H1 (cell line): Measurements from ENCODE around the gene NBEA. TPM values are rescaled to one million over a fixed set of nuclear protein-coding genes. Genes with fewer than 3 reads are reported as not detected.

Experiments
- CTCF ChIA-PET: fragments of 300-600 bp; sonication (Branson Sonifier 250); formaldehyde crosslinking; loops from one replicate; lab custom pipeline; 2021; ENCODE audit not compliant: partially characterized antibody; lab: Charles Lee
- POLR2A ChIA-PET: fragments of 300-600 bp; sonication (Branson Sonifier 250); formaldehyde crosslinking; loops from one replicate; lab custom pipeline; 2021; ENCODE audit warnings: inconsistent platforms; ENCODE audit not compliant: partially characterized antibody; lab: Charles Lee
- DNase-seq, 2 experiments: peaks; one replicate each; pipeline versions ENCODE4 v3.0.0 to v3.0.0-alpha.2; 2010 to 2022; ENCODE audit warnings: low spot score in 2 of 2, low read depth in 1 of 2, mixed read lengths in 1 of 2
- FAIRE-seq: peaks from 2 replicates; lab custom pipeline; 2011; peaks lifted over from hg19 to GRCh38; lab: Jason Lieb, UNC
- H2AFZ ChIP-seq: 2 replicates; pipeline ENCODE4 v1.8.1; 2012; ENCODE audit warnings: low read length, inconsistent platforms
- H2AK5ac ChIP-seq: 2 replicates; pipeline ENCODE4 v1.6.1; 2013; ENCODE audit warnings: low read depth, low read length
- H2BK120ac ChIP-seq: replicated peaks from 2 replicates; pipeline ENCODE3; 2013; ENCODE audit warnings: low read depth, low read length, inconsistent platforms
- H2BK12ac ChIP-seq: 2 replicates; pipeline ENCODE4 v1.6.1; 2013; ENCODE audit warnings: low read depth, low read length
- H2BK15ac ChIP-seq: 2 replicates; pipeline ENCODE4 v1.6.1; 2013; ENCODE audit warnings: low read length
- H2BK20ac ChIP-seq: 2 replicates; pipeline ENCODE4 v1.6.1; 2013; ENCODE audit warnings: low read length
- H2BK5ac ChIP-seq: 2 replicates; pipeline ENCODE4 v1.6.1; 2013; ENCODE audit warnings: low read depth, low read length
- H3K14ac ChIP-seq: 2 replicates; pipeline ENCODE4 v1.6.1; 2013; ENCODE audit warnings: inconsistent platforms; ENCODE audit not compliant: insufficient read length
- H3K18ac ChIP-seq: 2 replicates; pipeline ENCODE4 v1.6.1; 2013; ENCODE audit warnings: low read length; ENCODE audit errors: extremely low read depth
- H3K23ac ChIP-seq: 2 replicates; pipeline ENCODE4 v1.6.1; 2013; ENCODE audit warnings: inconsistent platforms; ENCODE audit not compliant: insufficient read length
- H3K23me2 ChIP-seq: 2 replicates; pipeline ENCODE4 v1.6.1; 2013; ENCODE audit warnings: low read depth, low read length
- H3K27ac ChIP-seq: 2 replicates; pipeline ENCODE4 v1.6.1; 2011; ENCODE audit warnings: low read depth, low read length, inconsistent platforms
- H3K27me3 ChIP-seq, 4 experiments: replicated peaks in 1 of 4; 1 replicate in 1 of 4; 2 replicates in 3 of 4; pipeline versions ENCODE4 v1.6.1 to v1.8.1; 2011 to 2013; ENCODE audit warnings: low read length in 3 of 4, mild to moderate bottlenecking in 3 of 4, inconsistent platforms in 2 of 4, mixed read lengths in 2 of 4, moderate library complexity in 1 of 4; ENCODE audit not compliant: control insufficient read depth in 3 of 4, insufficient read depth in 3 of 4; ENCODE audit errors: extremely low read depth in 1 of 4
- H3K36me3 ChIP-seq, 4 experiments: 2 replicates each; pipeline versions ENCODE4 v1.6.1 to v1.8.1; 2011 to 2013; ENCODE audit warnings: mild to moderate bottlenecking in 4 of 4, low read length in 3 of 4, moderate library complexity in 2 of 4, control low read depth in 1 of 4, inconsistent platforms in 1 of 4; ENCODE audit not compliant: insufficient read depth in 4 of 4, control insufficient read depth in 2 of 4
- H3K4ac ChIP-seq: replicated peaks from 2 replicates; pipeline ENCODE3; 2013; ENCODE audit warnings: low read length, low read depth, mixed read lengths, inconsistent platforms; ENCODE audit not compliant: insufficient read length
- H3K4me1 ChIP-seq, 4 experiments: replicated peaks in 1 of 4; 1 replicate in 1 of 4; 2 replicates in 3 of 4; pipeline versions ENCODE4 v1.6.1 to v1.8.1; 2011 to 2013; ENCODE audit warnings: low read length in 3 of 4, inconsistent platforms in 2 of 4, mixed read lengths in 1 of 4; ENCODE audit not compliant: insufficient read depth in 4 of 4, control insufficient read depth in 3 of 4
- H3K4me2 ChIP-seq, 2 experiments: 2 replicates each; pipeline versions ENCODE4 v1.6.1 to v1.8.1; 2011 to 2013; ENCODE audit warnings: low read depth in 2 of 2, low read length in 2 of 2, control low read depth in 1 of 2, inconsistent platforms in 1 of 2, mild to moderate bottlenecking in 1 of 2; ENCODE audit not compliant: insufficient read depth in 1 of 2
- H3K4me3 ChIP-seq, 4 experiments: fragments of 200-600, 300-600 bp in 1 of 4; sonication (generic), shearing (Covaris generic), sonication (Bioruptor Twin) in 1 of 4; 2 replicates each; pipeline versions ENCODE4 v1.5.1 to v1.8.1; 2011 to 2016; ENCODE audit warnings: low read length in 4 of 4, low read depth in 3 of 4, control low read depth in 2 of 4, inconsistent platforms in 2 of 4, mild to moderate bottlenecking in 2 of 4, mixed read lengths in 1 of 4, moderate library complexity in 1 of 4; ENCODE audit not compliant: insufficient read depth in 2 of 4; ENCODE audit errors: extremely low read depth in 1 of 4
- H3K56ac ChIP-seq: replicated peaks from 2 replicates; pipeline ENCODE3; 2013; ENCODE audit warnings: low read depth, mild to moderate bottlenecking, mixed read lengths, low read length, inconsistent platforms; ENCODE audit not compliant: insufficient read length
- H3K79me1 ChIP-seq: 2 replicates; pipeline ENCODE4 v1.6.1; 2013; ENCODE audit warnings: low read depth, low read length, control low read depth
- H3K79me2 ChIP-seq, 2 experiments: 2 replicates each; pipeline versions ENCODE4 v1.6.1 to v1.8.1; 2012 to 2013; ENCODE audit warnings: low read length in 2 of 2, mild to moderate bottlenecking in 2 of 2, inconsistent platforms in 1 of 2; ENCODE audit not compliant: insufficient read depth in 2 of 2, control insufficient read depth in 1 of 2
- H3K9ac ChIP-seq, 4 experiments: replicated peaks in 1 of 4; 1 replicate in 1 of 4; 2 replicates in 3 of 4; pipeline versions ENCODE4 v1.6.1 to v1.8.1; 2011 to 2013; ENCODE audit warnings: low read depth in 3 of 4, low read length in 3 of 4, control low read depth in 2 of 4, mild to moderate bottlenecking in 2 of 4, moderate library complexity in 2 of 4, inconsistent platforms in 1 of 4; ENCODE audit errors: extremely low read depth in 1 of 4
- H3K9me3 ChIP-seq, 2 experiments: 2 replicates each; pipeline versions ENCODE4 v1.6.1 to v1.8.1; 2012 to 2013; ENCODE audit warnings: mild to moderate bottlenecking in 2 of 2, moderate library complexity in 2 of 2, control low read depth in 1 of 2, inconsistent platforms in 1 of 2, low read depth in 1 of 2, low read length in 1 of 2, mixed read lengths in 1 of 2; ENCODE audit not compliant: insufficient read depth in 2 of 2
- H4K20me1 ChIP-seq, 2 experiments: replicated peaks in 1 of 2; 2 replicates each; pipeline versions ENCODE3 to v1.8.1; 2011 to 2013; ENCODE audit warnings: inconsistent platforms in 2 of 2, low read length in 2 of 2, mild to moderate bottlenecking in 1 of 2; ENCODE audit not compliant: insufficient read depth in 2 of 2, control insufficient read depth in 1 of 2
- H4K5ac ChIP-seq: 2 replicates; pipeline ENCODE4 v1.6.1; 2013; ENCODE audit warnings: low read length, low read depth, mixed read lengths, inconsistent platforms; ENCODE audit not compliant: insufficient read length
- H4K8ac ChIP-seq: 2 replicates; pipeline ENCODE4 v1.8.0; 2013; ENCODE audit warnings: mild to moderate bottlenecking, moderate library complexity, low read length, inconsistent platforms; ENCODE audit not compliant: insufficient read depth; ENCODE audit errors: extremely low read depth
- H4K91ac ChIP-seq: replicated peaks from 2 replicates; pipeline ENCODE3; 2013; ENCODE audit warnings: low read length, mixed read lengths, inconsistent platforms; ENCODE audit not compliant: insufficient read length
- CHD2 ChIP-seq: IDR thresholded peaks from 2 replicates; pipeline ENCODE4 v1.6.1; 2012; ENCODE audit warnings: low read length, improper control_type of control experiment
- TAF7 ChIP-seq: optimal IDR thresholded peaks from 2 replicates; pipeline ENCODE3; 2011; ENCODE audit warnings: low read depth, mild to moderate bottlenecking, inconsistent platforms, low read length, moderate library complexity, borderline replicate concordance
- WGBS, 2 experiments: shearing (Covaris generic) in 1 of 2; methylation state at CpG; one replicate each; pipeline versions ENCODE4 v1.1.6 to v1.1.7; 2013 to 2015; ENCODE audit warnings: low lambda C conversion rate in 2 of 2, mixed read lengths in 2 of 2, inconsistent platforms in 1 of 2, low coverage in 1 of 2, missing lambda C conversion rate in 1 of 2; ENCODE audit not compliant: insufficient replicate concordance in 2 of 2, insufficient coverage in 1 of 2, insufficient read length in 1 of 2; ENCODE audit errors: extremely low coverage in 1 of 2, missing lambda C conversion rate in 1 of 2; 5-methylcytosine and 5-hydroxymethylcytosine counted together
- polyA plus RNA-seq, 7 experiments: library from polyadenylated mRNA; depleted of rRNA in 3 of 7; stranded (reverse) in 5 of 7; unstranded in 2 of 7; fragments of >200 nt in 5 of 7; fragments of 200-250 nt in 2 of 7; gene quantifications; 1 replicate in 5 of 7; 2 replicates in 1 of 7; 4 replicates in 1 of 7; pipeline versions ENCODE4 v1.2.1 to v1.2.3, GENCODE V29; 2011 to 2013; ENCODE audit warnings: missing spikeins in 2 of 7, mixed read lengths in 2 of 7
- total RNA-seq: library from RNA; stranded (reverse); fragmentation: NEBNext Ultra II Directional; extraction: Animal tissue kit (Norgen Biotek cat#: 25700); gene quantifications from 2 replicates; pipeline ENCODE4 v1.2.1, GENCODE V29; 2021

The NBEA gene
- total and polyA plus RNA-seq, 2 of the 8 experiments (the other 6 are each of a cell fraction or from before 2014, with no cell fraction given): 14.2 to 21.5 TPM

- no peaks in the 10 kb centered on the region for H3K23me2 ChIP-seq
- TF ChIP-seq TAF7 (no peak), CHD2 (no peak)
- ChIA-PET POLR2A (interaction anchor here (0.8 kb wide), 1 partner anchor 7 kb away, joined by 3 read pairs; no protein-coding TSS in a partner anchor), CTCF (interaction anchor here (1.1 to 1.7 kb wide), 3 partner anchors 11 to 259 kb away, joined by 3 to 5 read pairs (median 4); no protein-coding TSS in a partner anchor)
- no peak overlapping the region for H2AK5ac ChIP-seq
- H4K5ac ChIP-seq: no peak overlapping the region
- no peak overlapping the region for H3K4me2 ChIP-seq
- no peaks in the 10 kb centered on the region for H3K36me3 ChIP-seq
- no peaks in the 10 kb centered on the region for H3K9me3 ChIP-seq
- H3K56ac ChIP-seq: no peak overlapping the region
- no peak overlapping the region for H2BK5ac ChIP-seq
- no peak overlapping the region for H2BK20ac ChIP-seq
- H3K4me3 ChIP-seq: no peak overlapping the region
- H3K18ac ChIP-seq: no peak overlapping the region
- H4K91ac ChIP-seq: no peak overlapping the region
- H2BK12ac ChIP-seq: no peak overlapping the region
- no peak overlapping the region for H2BK15ac ChIP-seq
- H4K20me1 ChIP-seq: no peaks in the 10 kb centered on the region
- no peak overlapping the region for H2AFZ ChIP-seq
- no peak for DNase-seq
- H3K27me3 ChIP-seq: no peaks in the 10 kb centered on the region
- FAIRE-seq: no peak
- H4K8ac ChIP-seq: no peak overlapping the region
- no peak overlapping the region for H3K23ac ChIP-seq
- no peak overlapping the region for H3K27ac ChIP-seq
- no peak overlapping the region for H3K9ac ChIP-seq
- H3K79me1 ChIP-seq: no peaks in the 10 kb centered on the region
- peaks cover 0 to 2% (median under 1%) of the 10 kb centered on the region in 4 experiments; a peak in 4 of 7 replicates for H3K4me1 ChIP-seq
- no peak overlapping the region for H3K14ac ChIP-seq
- no peak overlapping the region for H3K4ac ChIP-seq
- WGBS, 2 experiments: 77% methylated on average over 2 of the region's 2 CpGs; no CpG with 5 or more reads in 1 of the 2 experiments
- H3K79me2 ChIP-seq: no peaks in the 10 kb centered on the region
- no peak overlapping the region for H2BK120ac ChIP-seq
Measured at GRCh38 chr13:35702316-35702715, 760.2 kb downstream of the NBEA start.
